GM19351 (cell line): ENCODE results near the gene PTPRD.
"Not testable (repeated sequence)": the region's sequence is repeated elsewhere in the genome, so short reads cannot be mapped to it uniquely, and the experiment has no call there.

Source experiments
- ATAC-seq: cut with Tn5 transposase; IDR thresholded peaks from one replicate; pipeline ENCODE4 v1.9.1; 2021; ENCODE audit warnings: mild to moderate bottlenecking, moderate library complexity; ENCODE audit not compliant: unreplicated experiment

The PTPRD gene

GRCh38 chr9:9536523-9536922 lies 1076.3 kb downstream of the PTPRD start:
- ATAC-seq = no peak

GRCh38 chr9:9523476-9524139 lies 1089.2 kb downstream of the PTPRD start:
- no peak for ATAC-seq

GRCh38 chr9:9522406-9522805 lies 1090.4 kb downstream of the PTPRD start:
- ATAC-seq = no peak

- no peak for ATAC-seq
These were observed 1091.6 kb downstream of the PTPRD start for GRCh38 chr9:9521033-9521779.

GRCh38 chr9:9504869-9505268 lies 1107.9 kb downstream of the PTPRD start:
- no peak for ATAC-seq

- no peak for ATAC-seq
These were observed 1113.3 kb downstream of the PTPRD start for GRCh38 chr9:9499546-9499945.

- ATAC-seq = no peak
These were observed 1114.0 kb downstream of the PTPRD start for GRCh38 chr9:9498846-9499245.

GRCh38 chr9:9498128-9498527 lies 1114.7 kb downstream of the PTPRD start:
- ATAC-seq = no peak

- no peak for ATAC-seq
These were observed 1118.5 kb downstream of the PTPRD start for GRCh38 chr9:9494336-9494735.

- ATAC-seq = no peak
These were observed 1120.3 kb downstream of the PTPRD start for GRCh38 chr9:9492506-9492905.

- no peak for ATAC-seq
These were observed 1123.6 kb downstream of the PTPRD start for GRCh38 chr9:9489183-9489582.

- ATAC-seq = no peak
These were observed 1129.6 kb downstream of the PTPRD start for GRCh38 chr9:9483175-9483574.

GRCh38 chr9:9478741-9479140 lies 1134.1 kb downstream of the PTPRD start:
- no peak for ATAC-seq

- ATAC-seq = no peak
These were observed 1143.5 kb downstream of the PTPRD start for GRCh38 chr9:9469271-9469670.

- not testable (repeated sequence) for ATAC-seq
These were observed 1170.9 kb downstream of the PTPRD start for GRCh38 chr9:9441874-9442273.

- ATAC-seq = no peak
These were observed 1175.2 kb downstream of the PTPRD start for GRCh38 chr9:9437641-9438040.

GRCh38 chr9:9426454-9426853 lies 1186.3 kb downstream of the PTPRD start:
- ATAC-seq = not testable (repeated sequence)

- ATAC-seq = no peak
These were observed 1200.6 kb downstream of the PTPRD start for GRCh38 chr9:9412241-9412640.

GRCh38 chr9:9410736-9411135 lies 1202.1 kb downstream of the PTPRD start:
- ATAC-seq = no peak

- ATAC-seq = no peak
These were observed 1212.8 kb downstream of the PTPRD start for GRCh38 chr9:9399982-9400381.

GRCh38 chr9:9396518-9396917 lies 1216.3 kb downstream of the PTPRD start:
- no peak for ATAC-seq

- ATAC-seq = no peak
These were observed 1217.3 kb downstream of the PTPRD start for GRCh38 chr9:9395539-9395938.

GRCh38 chr9:9392755-9393154 lies 1220.0 kb downstream of the PTPRD start:
- no peak for ATAC-seq
